HPDE6-E6E7 (cell line): ENCODE data around the gene CFP.

ENCODE experiments used
- DNase-seq: peaks from one replicate; pipeline ENCODE4 v3.0.0; 2011; ENCODE audit warnings: missing footprints; ENCODE audit errors: extremely low spot score

Gene CFP

DNA sequence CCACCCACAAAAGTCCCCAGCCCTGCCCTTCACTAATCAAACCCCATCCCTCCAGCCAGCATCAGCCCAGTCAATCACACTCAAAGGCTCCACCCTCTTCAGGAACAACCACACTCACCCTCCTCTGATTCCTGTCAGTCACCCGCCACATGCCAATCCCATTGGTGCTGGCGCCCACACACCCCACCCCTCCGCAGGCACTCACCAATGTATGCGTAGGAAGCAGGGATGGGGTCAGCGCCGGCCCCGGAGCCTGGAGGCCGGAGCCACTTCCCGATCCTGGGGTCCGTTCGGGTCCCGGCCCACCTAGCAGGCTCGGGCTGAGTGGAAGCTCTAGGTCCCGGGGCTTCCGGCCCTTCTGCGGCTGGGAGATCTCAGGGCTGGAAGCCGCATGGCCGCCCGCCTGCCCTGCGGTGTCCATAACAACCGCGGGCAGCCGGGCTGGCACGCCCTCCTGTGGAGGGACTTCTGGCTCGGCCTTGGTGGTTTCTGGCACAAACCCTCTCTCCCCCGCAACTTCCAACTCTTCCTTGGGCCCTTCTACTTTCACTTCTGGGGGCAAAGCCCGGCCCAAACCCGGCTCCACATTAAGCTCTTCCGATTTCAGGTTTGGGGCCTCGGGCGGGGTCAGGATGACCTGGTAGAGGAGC, 7.9 kb upstream of the CFP start:
- no peak for DNase-seq

DNA sequence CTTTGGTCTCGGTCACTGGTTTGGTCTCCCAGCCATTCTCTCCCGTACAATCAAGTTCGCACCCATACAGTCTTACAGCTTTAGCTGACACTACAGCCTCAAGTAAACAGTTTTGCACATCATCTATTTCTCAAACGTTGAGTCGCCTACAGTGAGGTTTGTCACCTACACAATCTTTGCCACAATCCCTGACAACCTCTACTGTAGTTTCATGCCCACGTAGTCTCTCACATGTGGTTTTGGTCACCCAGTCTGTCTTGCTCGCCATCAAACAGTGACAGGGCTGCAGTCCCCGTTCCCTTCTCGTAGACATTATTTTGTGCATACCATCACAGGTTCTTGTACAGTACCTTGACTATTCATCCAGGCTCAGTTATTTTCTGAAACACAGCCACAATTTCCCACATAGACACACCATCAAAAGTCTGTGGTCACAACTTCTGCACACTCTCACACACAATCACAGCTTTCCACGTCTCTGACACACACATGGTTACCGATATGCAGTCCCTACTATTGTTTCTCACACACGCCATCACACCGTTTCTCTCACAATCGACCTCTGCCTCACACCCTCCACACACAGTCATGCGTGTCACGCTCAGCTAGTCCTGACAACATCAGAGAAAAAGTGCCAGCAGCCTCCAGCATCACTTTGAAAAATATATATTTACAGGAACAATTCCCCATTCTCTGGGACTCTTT, 5.3 kb upstream of the CFP start:
- no peak for DNase-seq

DNA sequence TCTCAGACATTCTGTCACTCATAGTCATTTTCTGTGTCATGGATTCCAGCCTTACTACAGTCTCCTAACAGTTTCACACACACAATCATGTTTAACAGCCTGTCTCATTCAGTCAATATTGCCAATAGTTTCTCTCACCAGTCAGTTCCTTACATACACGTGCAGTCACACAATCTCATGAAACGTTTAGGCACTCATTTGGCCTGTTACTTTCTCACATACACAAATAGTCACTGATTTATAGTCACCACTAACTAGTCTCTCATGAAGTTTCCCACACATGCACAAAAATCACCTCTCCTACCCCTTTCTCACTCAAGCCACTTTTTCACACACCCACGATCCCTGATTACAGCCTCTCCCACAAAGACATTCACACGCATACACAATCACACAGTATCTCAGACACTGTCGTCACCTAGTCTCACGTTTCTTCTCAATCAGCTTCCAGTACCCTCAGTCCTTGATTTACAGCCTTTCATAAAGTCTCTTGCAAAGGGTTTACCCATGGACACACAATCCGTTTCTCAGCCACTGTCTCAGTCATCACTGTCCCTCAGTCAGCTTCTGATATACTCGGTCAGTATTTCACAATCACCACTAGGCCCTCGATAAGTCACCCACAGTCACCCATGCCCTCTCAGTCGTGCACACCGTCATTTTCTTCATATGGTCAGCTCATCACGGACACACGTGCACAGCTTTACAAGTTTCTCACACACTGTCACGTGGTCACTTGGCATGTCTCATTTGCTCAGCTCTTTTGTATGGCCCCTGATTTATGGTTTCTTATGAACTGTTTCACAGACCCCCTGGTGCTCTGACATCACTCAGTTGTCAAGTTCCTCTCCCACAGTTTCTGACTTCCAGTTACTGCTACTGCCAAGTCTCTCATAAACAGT, 4.2 kb upstream of the CFP start:
- DNase-seq = no peak

DNA sequence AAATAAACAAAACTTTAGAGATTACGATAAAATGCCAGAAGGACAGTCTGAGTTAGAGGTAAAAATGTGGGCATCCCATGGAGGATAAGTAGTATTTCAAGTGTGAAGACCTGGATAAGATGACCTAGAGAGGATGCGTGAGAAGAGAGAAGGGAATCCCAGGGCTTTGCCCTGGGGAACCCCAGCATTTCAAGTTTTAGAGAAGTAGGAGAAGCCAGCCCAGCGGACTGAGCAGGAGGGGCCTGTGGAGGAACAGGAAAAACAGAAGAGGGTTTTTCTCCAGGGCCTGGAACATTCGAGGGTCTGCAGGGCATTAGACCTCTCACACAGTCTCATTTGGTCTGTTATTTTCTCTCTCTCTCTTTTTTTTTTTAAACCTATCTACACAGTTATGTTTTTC, 2.9 kb upstream of the CFP start:
- no peak for DNase-seq

DNA sequence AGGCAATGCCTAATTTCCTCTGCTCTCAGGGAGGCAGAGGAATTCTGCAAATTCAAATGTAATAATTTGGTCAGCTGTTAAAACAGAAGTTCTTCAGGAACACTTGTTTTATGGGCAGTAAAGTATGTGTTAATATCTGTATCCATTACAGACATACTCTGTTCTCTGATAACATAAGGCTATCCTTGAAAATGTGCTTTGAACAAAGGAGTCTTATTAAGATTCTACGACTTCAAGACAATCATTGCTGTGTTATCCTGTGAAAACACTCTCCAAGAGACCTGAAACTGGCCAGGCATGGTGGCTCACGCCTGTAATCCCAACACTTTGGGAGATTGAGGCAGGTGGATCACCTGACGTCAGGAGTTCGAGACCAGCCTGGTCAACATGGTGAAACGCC, 1.9 kb upstream of the CFP start:
- no peak for DNase-seq

DNA sequence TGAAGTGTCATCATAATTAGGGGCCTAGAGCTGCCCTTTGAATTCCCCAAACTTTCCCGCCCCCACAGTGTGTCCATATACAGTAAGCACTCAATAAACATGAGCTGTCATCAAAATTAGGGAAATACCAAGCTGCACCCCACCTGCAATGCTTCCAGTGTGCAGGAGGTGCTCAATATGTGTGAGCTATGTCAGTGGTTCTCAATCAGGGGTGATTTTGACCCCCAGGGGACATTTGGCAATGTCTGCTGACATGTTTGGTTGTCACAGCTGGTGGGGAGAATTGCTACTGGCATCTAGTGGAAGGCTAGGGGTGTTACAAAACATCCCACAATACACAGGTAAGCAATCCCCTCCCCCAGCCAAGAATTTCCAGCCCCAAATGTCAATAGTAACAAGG, 748 bp downstream of the CFP start:
- no peak for DNase-seq

DNA sequence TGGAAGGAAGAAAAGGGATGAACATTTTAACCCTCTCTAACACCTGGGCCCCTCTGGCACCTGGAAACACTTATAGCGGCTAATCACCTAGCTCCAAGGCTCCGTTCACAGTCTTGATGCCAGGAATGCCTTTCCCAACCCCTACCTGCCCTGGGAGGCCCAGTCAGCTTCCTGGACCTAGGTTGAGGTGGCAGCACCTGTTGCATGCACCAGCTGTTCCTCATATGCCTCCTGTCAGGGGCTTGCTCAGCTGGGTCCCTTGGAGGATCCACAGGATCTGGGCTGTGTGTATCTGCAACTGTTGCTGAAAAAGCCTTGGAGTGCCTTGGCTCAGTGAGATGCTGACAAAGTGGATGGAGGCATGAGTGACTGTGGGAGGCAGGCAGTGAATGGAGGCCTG, 4.4 kb downstream of the CFP start:
- no peak for DNase-seq

DNA sequence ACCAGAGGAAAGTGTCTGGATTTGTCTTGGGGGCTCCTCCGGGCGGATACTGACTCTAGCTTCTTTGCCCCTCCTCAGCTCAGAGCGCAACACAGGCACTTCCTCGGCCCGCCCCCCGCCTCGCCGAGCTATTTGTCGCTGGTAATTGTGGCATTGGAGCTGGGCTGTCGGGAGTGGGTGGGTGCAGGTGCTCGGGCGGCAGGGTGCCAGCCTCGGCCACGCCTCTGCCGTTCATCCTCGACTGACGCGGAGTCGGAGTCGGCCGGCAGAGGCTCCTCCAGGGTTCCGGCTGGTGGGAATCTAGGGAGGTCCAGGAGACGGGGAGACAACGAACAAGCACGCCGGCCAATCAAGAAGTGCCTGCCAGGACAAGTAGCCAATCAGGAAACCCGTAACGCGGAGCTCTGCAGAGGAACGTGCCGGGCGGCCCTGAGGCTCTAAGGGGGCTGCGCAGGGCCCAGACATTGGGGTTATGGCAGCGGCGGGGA, 6.1 kb downstream of the CFP start:
- peak; percentile 31 for DNase-seq

DNA sequence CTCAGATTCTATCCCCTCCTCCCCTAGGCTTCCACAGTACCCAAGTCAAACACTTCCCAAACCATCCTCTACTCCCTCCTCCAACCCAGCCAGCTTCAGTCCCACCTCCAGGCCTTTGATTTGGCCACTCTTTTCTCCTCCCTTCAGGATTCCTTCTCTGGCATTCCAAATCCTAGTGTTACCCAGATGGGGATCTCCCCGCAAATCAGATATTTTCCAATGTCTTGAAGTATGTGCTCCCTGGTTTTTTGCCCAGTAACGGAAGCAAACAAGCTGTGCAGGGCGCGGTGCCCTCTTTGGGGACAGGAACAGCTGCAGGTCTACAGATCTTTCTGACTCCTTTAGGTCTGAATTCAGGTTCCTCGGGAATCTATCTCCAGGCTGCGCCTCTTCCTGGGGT, 7.9 kb downstream of the CFP start:
- no peak for DNase-seq

DNA sequence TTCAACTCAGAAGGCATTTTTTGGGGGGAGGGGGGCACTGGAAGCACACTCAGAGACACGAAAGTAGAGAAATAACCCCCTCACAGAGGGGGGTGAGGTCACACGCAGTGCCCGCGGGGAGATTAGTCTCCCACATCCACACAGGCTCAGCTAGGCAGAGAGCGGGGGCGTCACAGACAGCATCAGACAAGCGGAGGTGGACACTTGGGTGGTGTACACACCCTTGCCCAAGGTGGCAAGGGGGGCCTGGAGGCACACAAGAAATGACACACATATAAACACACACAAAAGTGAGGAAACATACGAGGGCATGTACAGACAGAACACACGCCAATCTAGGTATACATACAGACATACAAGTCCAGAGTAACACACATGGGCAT, 9.4 kb downstream of the CFP start:
- DNase-seq = no peak

DNA sequence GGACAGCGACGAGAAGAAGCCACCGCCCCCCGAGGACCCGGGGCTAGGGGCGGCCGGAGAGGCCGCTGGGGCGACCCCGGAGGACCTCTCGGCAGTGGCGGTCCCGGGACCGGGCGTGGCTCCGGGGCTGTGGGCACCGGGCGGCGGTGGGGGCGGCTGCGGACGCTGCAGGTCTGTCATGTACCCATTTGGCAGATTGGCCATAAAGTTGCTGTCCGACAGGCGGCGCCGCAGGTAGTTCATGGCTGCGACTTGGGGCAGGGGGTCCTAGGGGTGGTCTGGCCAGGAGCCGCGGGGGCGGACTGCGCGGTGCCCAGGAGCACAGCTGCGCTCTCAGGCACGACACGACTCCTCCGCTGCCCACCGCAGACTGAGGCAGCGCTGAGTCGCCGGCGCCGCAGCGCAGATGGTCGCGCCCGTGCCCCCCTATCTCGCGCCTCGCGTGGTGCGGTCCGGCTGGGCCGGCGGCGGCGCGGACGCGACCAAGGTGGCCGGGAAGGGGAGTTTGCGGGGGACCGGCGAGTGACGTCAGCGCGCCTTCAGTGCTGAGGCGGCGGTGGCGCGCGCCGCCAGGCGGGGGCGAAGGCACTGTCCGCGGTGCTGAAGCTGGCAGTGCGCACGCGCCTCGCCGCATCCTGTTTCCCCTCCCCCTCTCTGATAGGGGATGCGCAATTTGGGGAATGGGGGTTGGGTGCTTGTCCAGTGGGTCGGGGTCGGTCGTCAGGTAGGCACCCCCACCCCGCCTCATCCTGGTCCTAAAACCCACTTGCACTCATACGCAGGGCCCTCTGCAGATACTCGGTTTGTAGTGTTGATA, 10.0 kb downstream of the CFP start, which contains the start of gene SYN1:
TSS of gene SYN1 (minus strand) at position 372 of the 817 bp plus-strand sequence. CDS start at position 243, 129 bp downstream.
- DNase-seq = peak; percentile 45

DNA sequence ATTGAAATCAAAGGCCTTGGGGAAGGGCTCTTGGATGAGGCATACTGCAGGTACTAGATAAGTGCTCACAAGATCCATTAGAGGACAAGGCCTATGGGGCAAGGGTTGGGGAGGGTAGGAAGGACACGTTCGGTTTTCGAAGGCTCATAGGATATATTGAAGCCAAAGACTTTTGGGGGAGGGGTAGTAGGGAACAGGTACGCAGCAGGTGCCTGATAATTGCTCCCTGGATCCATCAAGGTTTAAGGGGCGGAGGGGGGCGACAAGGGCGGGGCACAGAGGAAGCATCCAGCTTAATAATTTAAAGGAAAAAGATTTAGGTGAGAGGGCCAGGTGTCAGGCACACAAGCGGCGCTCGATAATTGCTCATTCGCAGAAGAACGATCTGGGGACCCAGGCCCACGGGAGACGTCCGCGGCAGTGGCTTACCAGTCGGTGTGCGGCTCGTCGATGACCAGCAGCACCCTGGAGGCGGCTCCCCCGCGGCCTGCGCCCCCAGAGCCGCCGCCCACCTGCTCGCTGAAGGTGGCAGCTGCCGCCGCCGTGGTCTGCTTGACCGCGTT, 10.7 kb downstream of the CFP start:
- DNase-seq = no peak

DNA sequence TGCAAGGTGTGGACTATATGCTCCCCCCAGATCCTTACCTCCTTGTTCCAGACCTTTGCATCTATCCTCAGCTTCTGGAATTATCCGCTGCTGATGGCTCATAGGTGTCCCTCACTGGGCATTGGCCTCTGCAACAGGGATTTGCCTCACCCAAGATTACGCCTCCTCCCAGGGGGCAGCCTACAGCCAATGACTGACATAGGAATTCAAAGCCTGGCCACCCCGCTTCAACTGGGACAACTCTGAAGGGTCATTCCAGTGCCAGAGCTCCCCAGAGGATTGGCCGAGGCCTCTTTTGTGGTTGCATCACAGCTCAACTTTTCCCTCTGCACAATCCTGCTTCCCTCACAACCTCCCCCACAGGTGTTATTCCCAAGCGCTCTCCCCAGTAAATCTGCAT, 15.1 kb downstream of the CFP start:
- no peak for DNase-seq

DNA sequence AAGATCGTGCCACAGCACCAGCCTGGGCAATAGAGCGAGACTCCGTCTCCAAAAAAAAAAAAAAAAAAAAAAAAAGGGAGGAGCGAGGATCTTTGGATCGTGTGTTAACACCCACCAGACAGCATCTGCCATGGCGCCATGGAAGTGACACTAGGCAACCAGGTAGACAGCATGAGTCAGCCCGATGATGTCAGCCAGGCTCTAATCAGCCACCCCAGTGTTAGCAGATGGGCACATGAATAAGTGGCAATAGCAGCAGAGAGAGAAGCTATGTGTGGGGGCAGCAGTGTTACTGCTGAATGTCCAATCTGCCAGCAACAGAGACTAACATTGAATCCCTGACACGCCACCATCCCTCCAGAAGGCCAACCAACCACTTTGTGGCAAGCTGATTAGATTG, 16.6 kb downstream of the CFP start:
- DNase-seq = no peak

DNA sequence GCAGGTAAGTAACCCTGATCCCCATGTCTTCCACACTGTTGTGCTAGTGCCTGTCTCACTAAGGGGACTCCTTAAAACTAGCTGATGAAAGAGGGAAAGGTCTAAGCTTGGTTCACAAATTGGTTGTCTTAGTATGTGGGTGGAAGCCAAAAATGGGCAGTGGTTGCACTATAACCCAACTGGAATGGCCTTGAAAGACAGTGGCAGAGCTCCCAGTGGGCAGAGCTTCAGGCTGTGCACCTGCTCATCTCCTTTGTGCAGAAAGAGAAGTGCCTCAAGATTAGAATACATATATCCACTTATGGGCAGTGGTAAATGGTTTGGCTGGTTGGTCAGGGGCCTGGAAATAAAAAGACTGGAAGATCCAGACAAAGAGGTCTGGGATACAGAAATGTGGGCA, 17.3 kb downstream of the CFP start:
- no peak for DNase-seq

DNA sequence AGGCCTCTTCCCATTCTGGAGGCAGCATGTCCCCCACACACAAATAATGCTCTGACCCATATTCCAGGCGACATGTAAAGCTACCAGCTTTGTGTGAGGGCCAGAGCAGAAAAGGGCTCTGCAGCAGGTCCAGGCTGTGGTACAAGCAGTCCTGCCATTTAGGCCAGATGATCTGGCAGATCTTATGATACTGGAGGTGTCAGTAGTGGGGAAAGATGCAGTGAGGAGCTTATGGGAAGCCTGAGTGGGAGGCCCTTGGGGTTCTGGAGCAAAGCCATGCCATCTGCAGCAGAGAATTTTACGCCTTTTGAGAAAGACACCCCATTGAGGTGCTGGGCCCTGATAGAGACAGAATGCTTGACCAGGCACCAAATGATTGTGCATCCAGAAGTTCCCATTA, 17.8 kb downstream of the CFP start:
- no peak for DNase-seq

DNA sequence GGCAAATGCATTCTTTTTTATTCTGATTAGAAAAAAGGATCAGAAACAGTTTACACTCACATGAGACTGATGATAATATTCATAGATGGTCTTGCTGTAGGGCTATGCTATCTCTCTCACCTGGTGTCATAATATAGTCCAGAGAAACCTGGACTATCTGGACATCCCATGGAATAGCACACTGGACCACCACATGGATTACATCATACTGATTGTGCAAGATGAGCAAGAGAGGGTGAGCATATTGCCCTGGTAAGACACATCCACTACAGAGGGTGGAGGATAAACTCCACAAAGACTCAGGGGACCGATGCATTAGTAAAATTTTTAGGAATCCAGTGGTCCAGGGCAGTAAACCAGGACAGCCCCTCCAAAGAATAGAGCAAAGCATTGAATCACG, 18.2 kb downstream of the CFP start:
- DNase-seq = no peak

DNA sequence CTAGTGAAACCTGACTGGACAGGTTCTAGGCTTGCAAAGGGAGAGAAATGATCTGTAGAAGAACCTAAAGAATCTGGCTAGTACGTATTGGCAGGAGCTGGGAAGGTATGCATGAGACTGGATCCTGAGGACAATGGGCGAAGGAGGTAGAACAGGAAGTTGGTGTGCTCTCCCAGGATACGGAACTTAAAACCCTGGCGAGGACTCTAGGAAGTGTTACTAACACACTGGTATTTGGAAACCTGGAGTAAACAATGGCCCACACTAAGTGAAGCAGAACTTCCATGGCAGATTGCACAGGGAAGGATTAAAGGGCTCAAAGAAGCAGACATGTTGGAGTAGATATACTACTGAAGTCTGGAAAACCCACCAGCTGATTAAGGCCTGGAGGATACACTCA, 19.2 kb downstream of the CFP start:
- DNase-seq = no peak

DNA sequence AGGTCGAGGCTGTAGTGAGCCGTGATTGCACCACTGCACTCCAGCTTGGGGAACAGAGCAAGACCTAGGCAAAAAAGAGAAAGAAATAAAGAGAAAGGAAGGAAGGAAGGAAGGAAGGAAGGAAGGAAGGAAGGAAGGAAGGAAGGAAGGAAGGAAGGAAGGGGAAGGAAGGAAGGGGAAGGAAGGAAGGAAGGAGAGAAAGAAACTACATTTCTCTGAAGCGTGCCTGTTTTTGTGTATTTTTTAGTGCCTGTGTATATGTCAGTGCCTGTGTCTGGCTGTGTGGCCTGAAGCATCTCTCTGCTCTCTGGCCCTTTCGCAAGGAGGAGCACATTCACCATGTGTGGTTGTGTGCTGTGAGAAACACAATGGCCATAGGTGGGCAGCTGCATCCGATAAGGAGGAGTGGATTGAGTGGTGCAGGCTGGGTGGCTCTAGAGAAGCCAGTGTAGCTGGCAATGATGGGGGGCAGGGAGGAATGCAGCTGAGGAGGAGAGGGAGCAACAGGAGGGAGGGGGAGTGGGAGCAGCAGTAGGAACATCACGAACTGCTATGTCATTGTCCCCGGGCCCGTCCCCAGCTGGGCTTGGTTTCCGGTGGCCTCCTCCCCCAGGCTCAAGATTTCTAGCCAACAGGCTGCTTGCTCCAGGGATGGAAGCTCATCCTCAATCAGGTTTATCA, 21.5 kb downstream of the CFP start:
- no peak for DNase-seq

DNA sequence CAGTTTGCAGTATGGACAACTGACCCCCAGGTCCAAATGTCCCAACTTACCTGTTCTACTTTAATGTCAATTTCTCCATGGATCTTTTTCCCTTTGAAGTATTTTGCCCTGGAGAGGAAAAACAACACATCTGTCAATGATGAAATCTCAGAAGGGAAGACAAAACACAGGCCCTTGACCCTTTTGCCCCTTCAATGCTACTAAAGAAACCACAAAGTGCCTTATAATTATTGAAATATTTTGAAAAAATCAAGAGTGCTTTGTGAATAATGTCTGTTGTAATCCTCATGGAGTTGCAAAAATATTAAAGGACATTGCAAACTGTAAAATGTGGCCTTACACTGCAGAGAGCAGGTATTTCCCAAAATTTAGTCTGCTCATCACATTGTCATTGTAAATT, 22.6 kb downstream of the CFP start:
- no peak for DNase-seq

DNA sequence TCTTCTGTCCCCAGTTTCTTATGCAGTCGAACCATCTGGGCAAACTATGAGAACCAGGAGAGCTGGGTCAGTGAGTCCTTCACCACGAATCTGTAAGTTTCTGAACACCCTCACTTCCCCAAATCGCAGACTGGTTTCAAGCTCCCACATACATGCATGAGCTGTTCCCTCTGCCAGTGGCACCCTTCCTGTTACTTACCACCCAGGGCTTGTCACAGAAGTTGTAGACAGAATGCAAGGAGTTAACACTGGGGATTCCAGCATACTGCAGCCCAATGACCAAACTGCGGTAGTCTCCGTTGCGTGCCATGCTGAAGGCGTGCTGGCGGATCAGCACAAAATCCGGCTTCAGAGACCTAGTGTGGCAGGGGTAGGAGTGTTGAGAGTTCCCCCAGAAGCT, 24.7 kb downstream of the CFP start:
- no peak for DNase-seq
